GM18870 (cell line): Measurements from ENCODE around the gene PRR27.

Experiments
- ATAC-seq: cut with Tn5 transposase; IDR thresholded peaks from one replicate; pipeline ENCODE4 v1.9.1; 2021; ENCODE audit warnings: moderate library complexity; ENCODE audit not compliant: unreplicated experiment

Gene PRR27

GRCh38 chr4:70153937-70154336 is at the start of gene PRR27:
TSS of gene PRR27 (plus strand) at chr4:70154237. CDS start at chr4:70154376, 139 bp downstream.
- ATAC-seq = no peak

GRCh38 chr4:70110917-70111316 is 43.1 kb upstream of the PRR27 start:
- ATAC-seq = peak; percentile 80

GRCh38 chr4:70113656-70114055 is 40.4 kb upstream of the PRR27 start:
- no peak for ATAC-seq

GRCh38 chr4:70114096-70114495 is 39.9 kb upstream of the PRR27 start:
- ATAC-seq = no peak

- no peak for ATAC-seq
Observed at GRCh38 chr4:70120323-70120722, 33.7 kb upstream of the PRR27 start.

- no peak for ATAC-seq
Observed at GRCh38 chr4:70133473-70133872, 20.6 kb upstream of the PRR27 start.

GRCh38 chr4:70138751-70139150 is 15.3 kb upstream of the PRR27 start:
- no peak for ATAC-seq

GRCh38 chr4:70151271-70151670 is 2.8 kb upstream of the PRR27 start:
- no peak for ATAC-seq

GRCh38 chr4:70152088-70152487 is 1.9 kb upstream of the PRR27 start:
- no peak for ATAC-seq

- no peak for ATAC-seq
Observed at GRCh38 chr4:70158576-70158975, 4.5 kb downstream of the PRR27 start.

GRCh38 chr4:70177090-70177489 is 23.1 kb downstream of the PRR27 start:
- no peak for ATAC-seq

GRCh38 chr4:70178075-70178660 is 24.1 kb downstream of the PRR27 start:
- no peak for ATAC-seq

- ATAC-seq = no peak
Observed at GRCh38 chr4:70179811-70180210, 25.8 kb downstream of the PRR27 start.

GRCh38 chr4:70181864-70182263 is 27.8 kb downstream of the PRR27 start:
- ATAC-seq = no peak

GRCh38 chr4:70182517-70183167 is 28.6 kb downstream of the PRR27 start:
- no peak for ATAC-seq

GRCh38 chr4:70183168-70183939 is 29.3 kb downstream of the PRR27 start:
- ATAC-seq = peak; percentile 71

GRCh38 chr4:70183940-70184246 is 29.9 kb downstream of the PRR27 start:
- ATAC-seq = no peak

- no peak for ATAC-seq
Observed at GRCh38 chr4:70187216-70187615, 33.2 kb downstream of the PRR27 start.

GRCh38 chr4:70190579-70190978 is 36.5 kb downstream of the PRR27 start:
- no peak for ATAC-seq

GRCh38 chr4:70191647-70192046 is 37.6 kb downstream of the PRR27 start:
- ATAC-seq = no peak

GRCh38 chr4:70192895-70193294 is 38.9 kb downstream of the PRR27 start:
- no peak for ATAC-seq

- ATAC-seq = no peak
Observed at GRCh38 chr4:70195425-70195824, 41.4 kb downstream of the PRR27 start, which contains the start of gene ODAM. TSS of gene ODAM (plus strand) at chr4:70195725. CDS start at chr4:70196544, 819 bp downstream.
